ENCODE results near the gene SLC16A4.

DNA sequence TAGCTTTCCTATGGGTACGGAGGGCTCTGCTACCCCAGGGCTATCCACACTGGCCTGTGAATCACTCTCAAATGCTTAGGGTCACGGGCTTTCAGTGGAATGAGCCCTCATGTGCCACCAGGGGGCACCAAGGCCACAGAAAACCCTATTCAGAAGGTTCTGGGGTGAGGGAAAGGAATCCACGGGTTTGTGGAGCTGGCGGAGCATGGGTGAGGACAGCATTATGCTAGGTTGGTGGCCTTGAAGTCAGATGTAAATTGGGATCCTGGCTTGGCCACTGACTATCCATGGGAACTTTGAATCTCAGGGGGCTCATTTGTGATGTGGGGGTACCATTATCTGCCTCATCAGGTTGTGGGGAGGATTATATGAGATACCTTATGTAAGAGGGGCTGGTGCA is 21.8 kb upstream of the SLC16A4 start:
- TF ChIP-seq CTCF (IDR thresholded peaks at IDR 0.05) = peak; percentile 79 to 97 (median 91)
- TF ChIP-seq POLR2A (IDR thresholded peaks at IDR 0.05) = no peak
